EH (cell line): ENCODE data around the gene DUSP18.
"Not testable (repeated sequence)": the region's sequence is repeated elsewhere in the genome, so short reads cannot be mapped to it uniquely, and the experiment has no call there.

Experiments used
- DNase-seq: peaks from one replicate; pipeline ENCODE4 v3.0.0-alpha.2; 2015; ENCODE audit warnings: low read depth

Gene DUSP18

GRCh38 chr22:30640361-30640760, 27.3 kb downstream of the DUSP18 start:
- peak; percentile 20 for DNase-seq

- DNase-seq = peak; percentile 7
These were observed 30.0 kb downstream of the DUSP18 start for GRCh38 chr22:30637701-30638114.

- peak; percentile 24 for DNase-seq
These were observed 31.2 kb downstream of the DUSP18 start for GRCh38 chr22:30636226-30637077.

- DNase-seq = peak; percentile 93
These were observed 32.1 kb downstream of the DUSP18 start, which contains the start of gene SLC35E4 for GRCh38 chr22:30635273-30636225. TSS of gene SLC35E4 (plus strand) at chr22:30635781. CDS start at chr22:30636451, 670 bp downstream.

GRCh38 chr22:30634471-30635233, 33.0 kb downstream of the DUSP18 start:
- DNase-seq = peak; percentile 87

GRCh38 chr22:30631469-30631868, 36.2 kb downstream of the DUSP18 start:
- not testable (repeated sequence) for DNase-seq

- no peak for DNase-seq
These were observed 39.2 kb downstream of the DUSP18 start for GRCh38 chr22:30628491-30628890.

- DNase-seq = no peak
These were observed 40.2 kb downstream of the DUSP18 start for GRCh38 chr22:30627471-30627870.

GRCh38 chr22:30626413-30626812, 41.3 kb downstream of the DUSP18 start:
- DNase-seq = no peak

- DNase-seq = not testable (repeated sequence)
These were observed 47.8 kb downstream of the DUSP18 start for GRCh38 chr22:30619909-30620308.

GRCh38 chr22:30617819-30618218, 49.9 kb downstream of the DUSP18 start:
- no peak for DNase-seq

GRCh38 chr22:30615543-30615954, 52.1 kb downstream of the DUSP18 start:
- no peak for DNase-seq

- no peak for DNase-seq
These were observed 52.8 kb downstream of the DUSP18 start for GRCh38 chr22:30614879-30615278.

- DNase-seq = no peak
These were observed 53.4 kb downstream of the DUSP18 start for GRCh38 chr22:30614268-30614667.

- DNase-seq = no peak
These were observed 54.9 kb downstream of the DUSP18 start for GRCh38 chr22:30612789-30613188.
